AG09309 (cell line): ENCODE measurements around the gene USP24.
"Not testable (repeated sequence)": the region's sequence is repeated elsewhere in the genome, so short reads cannot be mapped to it uniquely, and the experiment has no call there.

Source experiments
- DNase-seq: peaks from one replicate; pipeline ENCODE4 v3.0.0-alpha.2; 2010; ENCODE audit warnings: low read depth
- H3K4me3 ChIP-seq: 2 replicates; pipeline ENCODE4 v1.5.1; 2011; ENCODE audit warnings: mild to moderate bottlenecking, low read depth, low read length, moderate library complexity; ENCODE audit not compliant: control insufficient read depth
- TF ChIP-seq, protein P1 (sequence below): IDR thresholded peaks from 2 replicates; pipeline ENCODE4 v1.5.1; 2011; ENCODE audit warnings: mild to moderate bottlenecking, low read depth, low read length, inconsistent platforms; ENCODE audit not compliant: insufficient read depth, control insufficient read depth; ENCODE audit errors: missing control alignments

Gene USP24

GRCh38 chr1:55127827-55128343 lies 87.3 kb downstream of the USP24 start:
- TF ChIP-seq, protein P1, sequence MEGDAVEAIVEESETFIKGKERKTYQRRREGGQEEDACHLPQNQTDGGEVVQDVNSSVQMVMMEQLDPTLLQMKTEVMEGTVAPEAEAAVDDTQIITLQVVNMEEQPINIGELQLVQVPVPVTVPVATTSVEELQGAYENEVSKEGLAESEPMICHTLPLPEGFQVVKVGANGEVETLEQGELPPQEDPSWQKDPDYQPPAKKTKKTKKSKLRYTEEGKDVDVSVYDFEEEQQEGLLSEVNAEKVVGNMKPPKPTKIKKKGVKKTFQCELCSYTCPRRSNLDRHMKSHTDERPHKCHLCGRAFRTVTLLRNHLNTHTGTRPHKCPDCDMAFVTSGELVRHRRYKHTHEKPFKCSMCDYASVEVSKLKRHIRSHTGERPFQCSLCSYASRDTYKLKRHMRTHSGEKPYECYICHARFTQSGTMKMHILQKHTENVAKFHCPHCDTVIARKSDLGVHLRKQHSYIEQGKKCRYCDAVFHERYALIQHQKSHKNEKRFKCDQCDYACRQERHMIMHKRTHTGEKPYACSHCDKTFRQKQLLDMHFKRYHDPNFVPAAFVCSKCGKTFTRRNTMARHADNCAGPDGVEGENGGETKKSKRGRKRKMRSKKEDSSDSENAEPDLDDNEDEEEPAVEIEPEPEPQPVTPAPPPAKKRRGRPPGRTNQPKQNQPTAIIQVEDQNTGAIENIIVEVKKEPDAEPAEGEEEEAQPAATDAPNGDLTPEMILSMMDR: no peak
- DNase-seq: no peak
- no peak overlapping the region for H3K4me3 ChIP-seq

- DNase-seq: no peak
- TF ChIP-seq, protein P1: no peak
- H3K4me3 ChIP-seq: no peak overlapping the region
Observed at GRCh38 chr1:55124470-55124869, 90.7 kb downstream of the USP24 start.

DNA sequence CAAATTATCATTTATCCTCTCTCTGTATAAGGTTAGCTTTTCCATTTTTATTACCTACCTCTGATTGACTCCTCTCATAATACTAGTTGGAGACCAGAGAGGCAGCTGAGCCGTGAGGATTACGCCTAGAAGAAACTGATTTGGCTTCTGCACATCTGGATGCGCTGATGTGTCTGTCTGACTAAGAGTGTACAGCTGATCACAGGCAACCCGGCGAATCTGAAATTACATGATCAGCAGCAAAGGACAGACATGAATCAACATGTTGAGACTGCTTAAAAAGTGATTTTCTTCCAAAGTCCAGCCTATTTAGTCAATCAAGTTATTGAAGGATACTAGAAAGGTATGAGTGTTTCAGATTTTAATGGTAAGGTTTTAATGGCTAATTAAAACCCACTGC lies 94.6 kb downstream of the USP24 start:
- no peak overlapping the region for H3K4me3 ChIP-seq
- TF ChIP-seq, protein P1: no peak
- no peak for DNase-seq

DNA sequence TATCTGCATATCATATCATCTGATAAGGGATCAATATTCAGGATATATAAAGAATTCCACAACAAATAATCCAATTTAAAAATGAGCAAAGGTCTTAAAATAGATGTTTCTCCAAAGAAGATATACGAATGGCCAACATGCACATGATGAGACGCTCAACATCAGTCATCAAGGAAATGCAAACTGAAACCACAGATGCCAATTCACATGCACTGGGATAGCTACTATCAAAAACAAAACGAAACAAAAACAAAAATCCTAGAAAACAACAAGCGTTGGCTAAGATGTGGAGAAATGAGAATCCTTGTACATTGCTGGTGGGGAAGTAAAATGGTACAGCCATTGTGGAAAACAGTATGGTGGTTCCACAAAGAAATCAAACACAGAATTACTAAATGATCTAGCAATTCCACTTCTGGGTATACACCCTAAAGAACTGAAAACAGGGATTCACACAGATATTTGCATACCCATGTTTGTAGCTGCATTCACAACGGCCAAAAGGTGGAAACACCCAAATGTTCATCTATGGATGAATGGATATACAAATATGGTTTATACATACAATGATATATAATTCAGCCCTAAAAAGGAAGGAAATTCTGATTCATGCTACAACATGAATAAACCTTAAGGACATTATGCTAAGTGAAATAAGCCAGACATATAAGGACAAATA lies 96.4 kb downstream of the USP24 start:
- H3K4me3 ChIP-seq: no peak overlapping the region
- TF ChIP-seq, protein P1: no peak
- no peak for DNase-seq

GRCh38 chr1:55117941-55118340 lies 97.2 kb downstream of the USP24 start:
- H3K4me3 ChIP-seq: no peak overlapping the region
- TF ChIP-seq, protein P1: no peak
- DNase-seq: no peak

GRCh38 chr1:55109005-55109404 lies 106.2 kb downstream of the USP24 start:
- not testable (repeated sequence) for H3K4me3 ChIP-seq, DNase-seq

DNA sequence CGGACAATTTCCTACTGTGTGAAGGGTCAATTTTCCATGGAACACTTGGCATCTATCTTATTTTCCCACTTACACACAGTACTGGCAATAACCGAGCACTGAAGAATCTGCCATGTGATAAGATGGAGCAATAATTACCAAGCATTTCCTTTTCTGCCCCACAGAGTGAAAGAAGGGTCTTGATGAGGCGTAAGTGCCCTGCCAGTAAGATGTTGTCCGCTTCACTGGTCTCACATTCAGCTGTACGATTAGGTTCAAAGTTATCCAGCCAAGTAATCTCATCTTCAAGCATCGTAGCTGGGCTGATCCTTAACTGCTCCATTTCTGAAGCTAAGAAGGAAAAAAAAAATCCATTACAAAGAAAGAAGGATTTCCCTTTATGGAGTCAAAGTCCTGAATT lies 108.1 kb downstream of the USP24 start:
- H3K4me3 ChIP-seq: no peak overlapping the region
- no peak for DNase-seq
- TF ChIP-seq, protein P1: no peak
